ENCODE data around the gene MITF. TPM values are rescaled to one million over a fixed set of nuclear protein-coding genes. Genes with fewer than 3 reads are reported as not detected.
"Not testable (repeated sequence)": the region's sequence is repeated elsewhere in the genome, so short reads cannot be mapped to it uniquely, and the experiment has no call there.

Gene MITF
- total RNA-seq, 2 donors from 2014 or later = 9.3 to 12.2 TPM

- ATAC-seq (no peak), DNase-seq (no peak)
- Histone ChIP-seq H3K27ac (no peak overlapping the region), H3K9me3 (no peaks in the 10 kb centered on the region), H3K4me1 (no peaks in the 10 kb centered on the region), H3K4me3 (no peak overlapping the region), H3K27me3 (no peaks in the 10 kb centered on the region), H3K36me3 (replicated peaks in 1 of 2; ENCODE audit: insufficient read depth in 1 of 2, low read depth in 2 of 2) (no peaks in the 10 kb centered on the region)
- WGBS, 2 donors = 88 to 93% methylated on average over 1 of the region's 1 CpG
- intact Hi-C loops (cut with DNase I) = no loop called here
- TF ChIP-seq POLR2A (IDR thresholded peaks at IDR 0.05) = no peak
- no peak for TF ChIP-seq CTCF (IDR thresholded peaks at IDR 0.05)
These were observed 163.1 kb downstream of the MITF start for GRCh38 chr3:69902386-69902785.

GRCh38 chr3:69906351-69906966 is 167.2 kb downstream of the MITF start:
- no peak overlapping the region for H3K4me3 ChIP-seq
- TF ChIP-seq CTCF (IDR thresholded peaks at IDR 0.05) (no peak), POLR2A (IDR thresholded peaks at IDR 0.05) (no peak)
- H3K27me3 ChIP-seq = no peaks in the 10 kb centered on the region
- no peaks in the 10 kb centered on the region for H3K36me3 ChIP-seq (replicated peaks in 1 of 2; ENCODE audit: insufficient read depth in 1 of 2, low read depth in 2 of 2)
- no peak for DNase-seq
- H3K27ac ChIP-seq = no peak overlapping the region
- intact Hi-C loops (cut with DNase I) = no loop called here
- WGBS, 2 donors = 88 to 98% methylated on average over 2 of the region's 2 CpGs
- H3K4me1 ChIP-seq = no peaks in the 10 kb centered on the region
- ATAC-seq = no peak
- no peaks in the 10 kb centered on the region for H3K9me3 ChIP-seq

- Histone ChIP-seq H3K4me3 (no peak overlapping the region), H3K9me3 (no peaks in the 10 kb centered on the region), H3K27me3 (no peaks in the 10 kb centered on the region), H3K4me1 (no peaks in the 10 kb centered on the region), H3K27ac (no peak overlapping the region), H3K36me3 (replicated peaks in 1 of 2; ENCODE audit: insufficient read depth in 1 of 2, low read depth in 2 of 2) (no peaks in the 10 kb centered on the region)
- intact Hi-C loops (cut with DNase I) = no loop called here
- TF ChIP-seq POLR2A (IDR thresholded peaks at IDR 0.05) (no peak), CTCF (IDR thresholded peaks at IDR 0.05) (no peak)
- WGBS, 2 donors = 83 to 90% methylated on average over 1 of the region's 1 CpG
- ATAC-seq = no peak
- no peak for DNase-seq
These were observed 168.3 kb downstream of the MITF start for GRCh38 chr3:69907554-69907953.

- H3K9me3 ChIP-seq; H3K27me3 ChIP-seq; intact Hi-C loops (cut with DNase I); DNase-seq; H3K27ac ChIP-seq; H3K36me3 ChIP-seq (replicated peaks in 1 of 2; ENCODE audit: insufficient read depth in 1 of 2, low read depth in 2 of 2); H3K4me1 ChIP-seq; ATAC-seq; H3K4me3 ChIP-seq: not testable (repeated sequence)
These were observed 170.6 kb downstream of the MITF start for GRCh38 chr3:69909859-69910258.

- WGBS, 2 donors = 90 to 98% methylated on average over 3 of the region's 3 CpGs
- Histone ChIP-seq H3K9me3 (no peaks in the 10 kb centered on the region), H3K36me3 (replicated peaks in 1 of 2; ENCODE audit: insufficient read depth in 1 of 2, low read depth in 2 of 2) (no peaks in the 10 kb centered on the region), H3K4me1 (no peaks in the 10 kb centered on the region), H3K27me3 (no peaks in the 10 kb centered on the region), H3K27ac (no peak overlapping the region), H3K4me3 (no peak overlapping the region)
- no peak for DNase-seq
- intact Hi-C loops (cut with DNase I) = no loop called here
- no peak for TF ChIP-seq POLR2A (IDR thresholded peaks at IDR 0.05)
- TF ChIP-seq CTCF (IDR thresholded peaks at IDR 0.05) = no peak
- ATAC-seq = no peak
These were observed 174.2 kb downstream of the MITF start for GRCh38 chr3:69913422-69913821.
